IPS-20b (cell line): ENCODE results near the gene ZNF438.
"Not testable (repeated sequence)": the region's sequence is repeated elsewhere in the genome, so short reads cannot be mapped to it uniquely, and the experiment has no call there.

Experiments
- H3K27ac ChIP-seq: one replicate; pipeline ENCODE4 v1.5.1; 2013; ENCODE audit warnings: low read length
- H3K27me3 ChIP-seq: 2 replicates; pipeline ENCODE4 v1.6.1; 2013; ENCODE audit warnings: mild to moderate bottlenecking, low read length, inconsistent platforms; ENCODE audit not compliant: insufficient read depth
- H3K36me3 ChIP-seq: 2 replicates; pipeline ENCODE4 v1.6.1; 2013; ENCODE audit warnings: low read depth, mild to moderate bottlenecking, inconsistent platforms, low read length, moderate library complexity; ENCODE audit not compliant: insufficient read depth
- H3K4me1 ChIP-seq: 2 replicates; pipeline ENCODE4 v1.6.1; 2013; ENCODE audit warnings: mild to moderate bottlenecking, control low read depth, inconsistent platforms, low read length, moderate library complexity; ENCODE audit not compliant: insufficient read depth
- H3K4me3 ChIP-seq: 2 replicates; pipeline ENCODE4 v1.5.1; 2013; ENCODE audit warnings: mild to moderate bottlenecking, low read length, inconsistent platforms
- H3K9ac ChIP-seq: 2 replicates; pipeline ENCODE4 v1.6.1; 2013; ENCODE audit warnings: low read depth, mild to moderate bottlenecking, inconsistent platforms, low read length, moderate library complexity
- H3K9me3 ChIP-seq: 2 replicates; pipeline ENCODE4 v1.6.1; 2013; ENCODE audit warnings: mild to moderate bottlenecking, low read depth, low read length, inconsistent platforms; ENCODE audit not compliant: insufficient read depth

Gene ZNF438

GRCh38 chr10:31026279-31026678 lies 5.4 kb downstream of the ZNF438 start:
- H3K9me3 ChIP-seq, H3K27ac ChIP-seq, H3K9ac ChIP-seq, H3K4me3 ChIP-seq, H3K36me3 ChIP-seq: not testable (repeated sequence)
- H3K27me3 ChIP-seq: peaks cover 17% of the 10 kb centered on the region
- peaks cover 13% of the 10 kb centered on the region; the same call in 1 of the 2 replicates for H3K4me1 ChIP-seq

GRCh38 chr10:31025142-31025541 lies 6.5 kb downstream of the ZNF438 start:
- no peaks in the 10 kb centered on the region for H3K36me3 ChIP-seq
- no peaks in the 10 kb centered on the region for H3K9me3 ChIP-seq
- H3K27me3 ChIP-seq: peaks cover 5% of the 10 kb centered on the region
- no peak overlapping the region for H3K4me3 ChIP-seq
- H3K9ac ChIP-seq: no peak overlapping the region
- H3K4me1 ChIP-seq: peaks cover 5% of the 10 kb centered on the region; the same call in 1 of the 2 replicates
- no peak overlapping the region for H3K27ac ChIP-seq

- Histone ChIP-seq H3K36me3 (no peaks in the 10 kb centered on the region), H3K9ac (no peak overlapping the region), H3K27me3 (no peaks in the 10 kb centered on the region), H3K4me1 (peaks cover 17% of the 10 kb centered on the region; the same call in 1 of the 2 replicates), H3K27ac (no peak overlapping the region), H3K9me3 (no peaks in the 10 kb centered on the region), H3K4me3 (no peak overlapping the region)
These were observed 8.1 kb downstream of the ZNF438 start for GRCh38 chr10:31023558-31023957.

- Histone ChIP-seq H3K27ac (no peak overlapping the region), H3K27me3 (no peaks in the 10 kb centered on the region), H3K9ac (no peak overlapping the region), H3K4me3 (no peak overlapping the region), H3K4me1 (peaks cover 19% of the 10 kb centered on the region; the same call in 1 of the 2 replicates), H3K9me3 (no peaks in the 10 kb centered on the region), H3K36me3 (no peaks in the 10 kb centered on the region)
These were observed 11.5 kb downstream of the ZNF438 start for GRCh38 chr10:31020209-31020608.

- Histone ChIP-seq H3K9ac (0 out of 2 replicates have a peak overlapping the region, but pooled peaks have one; percentile 1), H3K27me3 (no peaks in the 10 kb centered on the region), H3K4me1 (peaks cover 19% of the 10 kb centered on the region; the same call in 1 of the 2 replicates), H3K27ac (no peak overlapping the region), H3K36me3 (no peaks in the 10 kb centered on the region), H3K4me3 (0 out of 2 replicates have a peak overlapping the region, but pooled peaks have one; percentile 8), H3K9me3 (no peaks in the 10 kb centered on the region)
These were observed 12.7 kb downstream of the ZNF438 start for GRCh38 chr10:31018962-31019361.

GRCh38 chr10:31018356-31018750 lies 13.3 kb downstream of the ZNF438 start:
- Histone ChIP-seq H3K4me1 (peaks cover 19% of the 10 kb centered on the region; the same call in 1 of the 2 replicates), H3K4me3 (no peak overlapping the region), H3K36me3 (no peaks in the 10 kb centered on the region), H3K9ac (no peak overlapping the region), H3K27me3 (no peaks in the 10 kb centered on the region), H3K9me3 (no peaks in the 10 kb centered on the region), H3K27ac (no peak overlapping the region)

GRCh38 chr10:31017534-31018355 lies 13.9 kb downstream of the ZNF438 start:
- Histone ChIP-seq H3K4me3 (no peak overlapping the region), H3K27ac (no peak overlapping the region), H3K9me3 (no peaks in the 10 kb centered on the region), H3K4me1 (peaks cover 19% of the 10 kb centered on the region; the same call in 1 of the 2 replicates), H3K27me3 (no peaks in the 10 kb centered on the region), H3K9ac (no peak overlapping the region), H3K36me3 (no peaks in the 10 kb centered on the region)

- H3K9me3 ChIP-seq: no peaks in the 10 kb centered on the region
- no peak overlapping the region for H3K4me3 ChIP-seq
- no peak overlapping the region for H3K9ac ChIP-seq
- peaks cover 9% of the 10 kb centered on the region; the same call in 1 of the 2 replicates for H3K4me1 ChIP-seq
- no peaks in the 10 kb centered on the region for H3K36me3 ChIP-seq
- H3K27me3 ChIP-seq: no peaks in the 10 kb centered on the region
- no peak overlapping the region for H3K27ac ChIP-seq
These were observed 17.3 kb downstream of the ZNF438 start for GRCh38 chr10:31014161-31014875.

- H3K27me3 ChIP-seq: no peaks in the 10 kb centered on the region
These were observed 18.3 kb downstream of the ZNF438 start for GRCh38 chr10:31013331-31013730.

GRCh38 chr10:31011665-31012022 lies 20.0 kb downstream of the ZNF438 start:
- no peaks in the 10 kb centered on the region for H3K36me3 ChIP-seq
- no peaks in the 10 kb centered on the region for H3K27me3 ChIP-seq
- H3K27ac ChIP-seq: no peak overlapping the region
- H3K9ac ChIP-seq: no peak overlapping the region
- H3K4me3 ChIP-seq: no peak overlapping the region
- no peaks in the 10 kb centered on the region for H3K4me1 ChIP-seq
- no peaks in the 10 kb centered on the region for H3K9me3 ChIP-seq

More at GRCh38 chr10:31013331-31013730, 18.3 kb downstream of the ZNF438 start:
- no peaks in the 10 kb centered on the region for H3K4me1 ChIP-seq
- H3K27ac ChIP-seq: no peak overlapping the region
- no peak overlapping the region for H3K9ac ChIP-seq
- no peaks in the 10 kb centered on the region for H3K9me3 ChIP-seq
- H3K4me3 ChIP-seq: no peak overlapping the region
- H3K36me3 ChIP-seq: no peaks in the 10 kb centered on the region

GRCh38 chr10:31011017-31011664 lies 20.5 kb downstream of the ZNF438 start:
- Histone ChIP-seq H3K27me3 (no peaks in the 10 kb centered on the region), H3K27ac (no peak overlapping the region), H3K4me3 (no peak overlapping the region), H3K9me3 (no peaks in the 10 kb centered on the region), H3K4me1 (no peaks in the 10 kb centered on the region), H3K9ac (no peak overlapping the region), H3K36me3 (no peaks in the 10 kb centered on the region)
